ENCODE data around the gene CDH22.

GRCh38 chr20:46230106-46230491 is 78.2 kb downstream of the CDH22 start:
- no peak for TF ChIP-seq CTCF (IDR thresholded peaks at IDR 0.05)
- TF ChIP-seq POLR2AphosphoS5 (IDR thresholded peaks at IDR 0.05), result no peak
